Erythroblast (primary cell): ENCODE measurements around the gene RPL15.

Experiments
- GATA1 ChIP-seq: IDR thresholded peaks from 2 replicates; pipeline ENCODE4 v1.6.1; 2011; ENCODE audit warnings: low read depth, mild to moderate bottlenecking, control low read depth, low read length, moderate library complexity
- POLR2A ChIP-seq: IDR thresholded peaks from 2 replicates; pipeline ENCODE4 v1.6.1; 2011; ENCODE audit warnings: mild to moderate bottlenecking, low read length

- TF ChIP-seq POLR2A (no peak), GATA1 (no peak)
These were observed 27.3 kb downstream of the RPL15 start for GRCh38 chr3:23944007-23944783.
